ENCODE data around the gene DCXR. TPM values are rescaled to one million over a fixed set of nuclear protein-coding genes. Genes with fewer than 3 reads are reported as not detected.

The DCXR gene
- total RNA-seq, 1 donor = 40.6 TPM

GRCh38 chr17:82021900-82022309, 15.6 kb downstream of the DCXR start:
- DNase-seq (ENCODE audit: low read depth) = no peak
- peak overlapping the region; percentile 83 for H3K4me3 ChIP-seq (ENCODE audit: low read depth, low read length)
- TF ChIP-seq CTCF (IDR thresholded peaks at IDR 0.05; ENCODE audit: insufficient read depth, low read depth, low read length) = no peak

GRCh38 chr17:82021107-82021899, 16.2 kb downstream of the DCXR start:
- TF ChIP-seq CTCF (IDR thresholded peaks at IDR 0.05; ENCODE audit: insufficient read depth, low read depth, low read length) = peak; percentile 81
- DNase-seq (ENCODE audit: low read depth) = peak; percentile 78
- peak overlapping the region; percentile 83 for H3K4me3 ChIP-seq (ENCODE audit: low read depth, low read length)

GRCh38 chr17:82020572-82021106, 16.9 kb downstream of the DCXR start:
- H3K4me3 ChIP-seq (ENCODE audit: low read depth, low read length) = no peak overlapping the region
- DNase-seq (ENCODE audit: low read depth) = no peak
- no peak for TF ChIP-seq CTCF (IDR thresholded peaks at IDR 0.05; ENCODE audit: insufficient read depth, low read depth, low read length)

GRCh38 chr17:82019690-82020571, 17.6 kb downstream of the DCXR start:
- H3K4me3 ChIP-seq (ENCODE audit: low read depth, low read length) = no peak overlapping the region
- DNase-seq (ENCODE audit: low read depth) = peak; percentile 41
- TF ChIP-seq CTCF (IDR thresholded peaks at IDR 0.05; ENCODE audit: insufficient read depth, low read depth, low read length) = peak; percentile 73

- DNase-seq (ENCODE audit: low read depth) = no peak
- TF ChIP-seq CTCF (IDR thresholded peaks at IDR 0.05; ENCODE audit: insufficient read depth, low read depth, low read length) = no peak
- H3K4me3 ChIP-seq (ENCODE audit: low read depth, low read length) = no peak overlapping the region
Measured at GRCh38 chr17:82018989-82019689, 18.4 kb downstream of the DCXR start.

All from fibroblast of villous mesenchyme (primary cell).